22Rv1 (cell line): ENCODE measurements around the gene ANLN.

Experiments
- ZFX ChIP-seq: fragments of 450-650 bp; IDR thresholded peaks from 2 replicates; pipeline ENCODE4 v1.6.1; 2017; ENCODE audit warnings: antibody characterized with exemption, borderline replicate concordance
- TF ChIP-seq, protein P1 (sequence below): fragments of 450-650 bp; IDR thresholded peaks from 2 replicates; pipeline ENCODE4 v1.5.1; 2017; ENCODE audit warnings: mild to moderate bottlenecking

DNA sequence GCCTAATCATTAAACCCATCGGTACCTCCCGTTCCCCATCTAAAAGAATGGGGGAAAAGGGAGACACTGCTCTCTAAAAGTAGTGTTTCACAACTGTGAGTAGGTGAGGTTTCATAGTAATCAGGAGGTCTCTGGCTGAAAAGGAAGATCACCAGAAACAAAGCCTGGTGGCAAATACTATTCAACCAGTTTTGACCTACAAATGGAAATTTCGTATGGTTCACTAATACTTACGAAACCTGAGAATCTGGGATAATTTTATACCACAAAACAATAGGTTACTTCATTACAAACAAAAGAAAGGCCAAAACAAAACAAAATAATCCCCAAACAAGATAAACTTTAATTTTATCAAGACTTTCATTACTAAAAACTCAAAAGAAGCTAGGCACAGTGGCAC lies 28.4 kb upstream of the ANLN start:
- TF ChIP-seq, protein P1, sequence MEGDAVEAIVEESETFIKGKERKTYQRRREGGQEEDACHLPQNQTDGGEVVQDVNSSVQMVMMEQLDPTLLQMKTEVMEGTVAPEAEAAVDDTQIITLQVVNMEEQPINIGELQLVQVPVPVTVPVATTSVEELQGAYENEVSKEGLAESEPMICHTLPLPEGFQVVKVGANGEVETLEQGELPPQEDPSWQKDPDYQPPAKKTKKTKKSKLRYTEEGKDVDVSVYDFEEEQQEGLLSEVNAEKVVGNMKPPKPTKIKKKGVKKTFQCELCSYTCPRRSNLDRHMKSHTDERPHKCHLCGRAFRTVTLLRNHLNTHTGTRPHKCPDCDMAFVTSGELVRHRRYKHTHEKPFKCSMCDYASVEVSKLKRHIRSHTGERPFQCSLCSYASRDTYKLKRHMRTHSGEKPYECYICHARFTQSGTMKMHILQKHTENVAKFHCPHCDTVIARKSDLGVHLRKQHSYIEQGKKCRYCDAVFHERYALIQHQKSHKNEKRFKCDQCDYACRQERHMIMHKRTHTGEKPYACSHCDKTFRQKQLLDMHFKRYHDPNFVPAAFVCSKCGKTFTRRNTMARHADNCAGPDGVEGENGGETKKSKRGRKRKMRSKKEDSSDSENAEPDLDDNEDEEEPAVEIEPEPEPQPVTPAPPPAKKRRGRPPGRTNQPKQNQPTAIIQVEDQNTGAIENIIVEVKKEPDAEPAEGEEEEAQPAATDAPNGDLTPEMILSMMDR: no peak
- TF ChIP-seq ZFX: no peak
